ENCODE measurements around the gene CCL3.

Gene CCL3

GRCh38 chr17:36070427-36070826 lies 19.5 kb downstream of the CCL3 start:
- no peak for FAIRE-seq
- TF ChIP-seq CTCF (IDR thresholded peaks at IDR 0.05; ENCODE audit: insufficient read depth, missing control alignments): no peak
- no peak for DNase-seq (ENCODE audit: insufficient read length, low spot score)

- DNase-seq (ENCODE audit: insufficient read length, low spot score) (no peak), FAIRE-seq (no peak)
- TF ChIP-seq CTCF (IDR thresholded peaks at IDR 0.05; ENCODE audit: insufficient read depth, missing control alignments): no peak
Observed at GRCh38 chr17:36069136-36069535, 20.8 kb downstream of the CCL3 start.

- FAIRE-seq: no peak
Observed at GRCh38 chr17:36068524-36068923, 21.4 kb downstream of the CCL3 start.

GRCh38 chr17:36066365-36066985 lies 23.5 kb downstream of the CCL3 start:
- FAIRE-seq: no peak
- no peak for TF ChIP-seq CTCF (IDR thresholded peaks at IDR 0.05; ENCODE audit: insufficient read depth, missing control alignments)
- no peak for DNase-seq (ENCODE audit: insufficient read length, low spot score)

More at GRCh38 chr17:36068524-36068923, 21.4 kb downstream of the CCL3 start:
- DNase-seq (ENCODE audit: insufficient read length, low spot score): no peak
- TF ChIP-seq CTCF (IDR thresholded peaks at IDR 0.05; ENCODE audit: insufficient read depth, missing control alignments): no peak

GRCh38 chr17:36063786-36064541 lies 26.0 kb downstream of the CCL3 start, which contains the start of gene CCL18:
Gene CCL18, plus strand, starts transcription at chr17:36064272. Its CDS starts 71 bp downstream, at chr17:36064343.
- no peak for TF ChIP-seq CTCF (IDR thresholded peaks at IDR 0.05; ENCODE audit: insufficient read depth, missing control alignments)
- FAIRE-seq (no peak), DNase-seq (ENCODE audit: insufficient read length, low spot score) (no peak)

- TF ChIP-seq CTCF (IDR thresholded peaks at IDR 0.05; ENCODE audit: insufficient read depth, missing control alignments): no peak
- no peak for FAIRE-seq
- no peak for DNase-seq (ENCODE audit: insufficient read length, low spot score)
Observed at GRCh38 chr17:36060816-36061215, 29.1 kb downstream of the CCL3 start.

GRCh38 chr17:36059406-36059805 lies 30.5 kb downstream of the CCL3 start:
- no peak for TF ChIP-seq CTCF (IDR thresholded peaks at IDR 0.05; ENCODE audit: insufficient read depth, missing control alignments)
- DNase-seq (ENCODE audit: insufficient read length, low spot score): no peak
- FAIRE-seq: no peak
